Neuronal stem cell (in vitro differentiated cells): ENCODE measurements around the gene NPVF.

Experiments used
- DNase-seq: peaks from one replicate; pipeline ENCODE4 v3.0.0-alpha.2; 2013; ENCODE audit warnings: low spot score
- H2AFZ ChIP-seq: one replicate; pipeline ENCODE4 v1.6.1; 2013; ENCODE audit warnings: mild to moderate bottlenecking, low read length, inconsistent platforms
- H2AK5ac ChIP-seq: 2 replicates; pipeline ENCODE4 v1.6.1; 2013; ENCODE audit warnings: low read depth, mild to moderate bottlenecking, inconsistent platforms, low read length, moderate library complexity, mixed read lengths
- H2BK120ac ChIP-seq: 2 replicates; pipeline ENCODE4 v1.6.1; 2013; ENCODE audit warnings: low read depth, mild to moderate bottlenecking, inconsistent platforms, low read length, moderate library complexity, mixed read lengths
- H2BK12ac ChIP-seq: one replicate; pipeline ENCODE4 v1.6.1; 2013; ENCODE audit warnings: low read length, inconsistent platforms
- H2BK15ac ChIP-seq: 2 replicates; pipeline ENCODE4 v1.6.1; 2013; ENCODE audit warnings: mild to moderate bottlenecking, low read length, inconsistent platforms, mixed read lengths
- H2BK5ac ChIP-seq: one replicate; pipeline ENCODE4 v1.6.1; 2013; ENCODE audit warnings: inconsistent platforms, mild to moderate bottlenecking, low read length, moderate library complexity
- H3K14ac ChIP-seq: one replicate; pipeline ENCODE4 v1.6.1; 2013; ENCODE audit warnings: low read length, inconsistent platforms
- H3K18ac ChIP-seq: 2 replicates; pipeline ENCODE4 v1.6.1; 2013; ENCODE audit warnings: low read length, inconsistent platforms
- H3K23ac ChIP-seq: 2 replicates; pipeline ENCODE4 v1.6.1; 2013; ENCODE audit warnings: low read depth, mild to moderate bottlenecking, mixed read lengths, low read length, inconsistent platforms; ENCODE audit not compliant: poor library complexity
- H3K27ac ChIP-seq: replicated peaks from 3 replicates; pipeline ENCODE4 v1.5.1; 2013; ENCODE audit warnings: low read length, inconsistent platforms
- H3K27me3 ChIP-seq, 3 experiments: 2 replicates each; pipeline ENCODE4 v1.6.1; 2013; ENCODE audit warnings: low read length in 3 of 3, mild to moderate bottlenecking in 2 of 3, inconsistent platforms in 1 of 3, low read depth in 1 of 3, mixed read lengths in 1 of 3, moderate library complexity in 1 of 3; ENCODE audit not compliant: control insufficient read depth in 3 of 3, insufficient read depth in 3 of 3
- H3K36me3 ChIP-seq, 2 donors: replicated peaks in 1 of 2; 2 replicates each; pipeline ENCODE4 v1.6.1; 2013; ENCODE audit warnings: low read length in 2 of 2; ENCODE audit not compliant: control insufficient read depth in 2 of 2, insufficient read depth in 2 of 2
- H3K4ac ChIP-seq: 2 replicates; pipeline ENCODE4 v1.6.1; 2013; ENCODE audit warnings: inconsistent platforms, mild to moderate bottlenecking, low read length, moderate library complexity
- H3K4me1 ChIP-seq, 2 donors: 1 replicate in 1 of 2; 2 replicates in 1 of 2; pipeline ENCODE4 v1.6.1; 2013; ENCODE audit warnings: low read length in 2 of 2, low read depth in 1 of 2; ENCODE audit not compliant: control insufficient read depth in 2 of 2, insufficient read depth in 1 of 2
- H3K4me2 ChIP-seq: one replicate; pipeline ENCODE4 v1.6.1; 2013; ENCODE audit warnings: mild to moderate bottlenecking, low read length, inconsistent platforms; ENCODE audit not compliant: insufficient read depth, poor library complexity, severe bottlenecking
- H3K4me3 ChIP-seq, 2 donors: 2 replicates each; pipeline ENCODE4 v1.5.1; 2013; ENCODE audit warnings: low read length in 2 of 2, mild to moderate bottlenecking in 2 of 2, inconsistent platforms in 1 of 2, moderate library complexity in 1 of 2
- H3K79me1 ChIP-seq: one replicate; pipeline ENCODE4 v1.6.1; 2013; ENCODE audit warnings: low read depth, mild to moderate bottlenecking, inconsistent platforms, low read length, moderate library complexity
- H3K9ac ChIP-seq: one replicate; pipeline ENCODE4 v1.6.1; 2013; ENCODE audit warnings: mild to moderate bottlenecking, low read depth, low read length, inconsistent platforms; ENCODE audit not compliant: poor library complexity
- H3K9me3 ChIP-seq, 2 donors: replicated peaks in 1 of 2; 2 replicates each; pipeline versions ENCODE3 to v1.6.1; 2013; ENCODE audit warnings: low read length in 2 of 2, mild to moderate bottlenecking in 2 of 2, inconsistent platforms in 1 of 2, low read depth in 1 of 2, mixed read lengths in 1 of 2, moderate library complexity in 1 of 2; ENCODE audit not compliant: control insufficient read depth in 2 of 2, insufficient read depth in 1 of 2
- H4K8ac ChIP-seq: one replicate; pipeline ENCODE4 v1.6.1; 2013; ENCODE audit warnings: low read depth, mild to moderate bottlenecking, inconsistent platforms, low read length, moderate library complexity
- H4K91ac ChIP-seq: one replicate; pipeline ENCODE4 v1.6.1; 2013; ENCODE audit warnings: low read length, low read depth, mild to moderate bottlenecking, inconsistent platforms; ENCODE audit not compliant: poor library complexity
- WGBS, 2 donors: extraction: QIAGEN DNeasy Blood & Tissue Kit; methylation state at CpG; one replicate each; pipeline ENCODE4 v1.1.7; 2013; ENCODE audit warnings: missing lambda C conversion rate in 2 of 2, mixed read lengths in 1 of 2; ENCODE audit not compliant: insufficient read length in 2 of 2, insufficient replicate concordance in 1 of 2; ENCODE audit errors: extremely low coverage in 2 of 2; 5-methylcytosine and 5-hydroxymethylcytosine counted together

NPVF gene

GRCh38 chr7:25235471-25235870 is 7.2 kb upstream of the NPVF start:
- no peak overlapping the region for H3K4ac ChIP-seq
- no peak overlapping the region for H2BK120ac ChIP-seq
- H3K23ac ChIP-seq, result no peak overlapping the region
- DNase-seq, result no peak
- no peak overlapping the region for H3K4me3 ChIP-seq
- H2AFZ ChIP-seq, result no peak overlapping the region
- H3K27me3 ChIP-seq, result peaks cover 0 to 16% (median 0%) of the 10 kb centered on the region in 3 experiments
- no peak overlapping the region for H3K14ac ChIP-seq
- no peak overlapping the region for H2BK5ac ChIP-seq
- no peaks in the 10 kb centered on the region for H3K36me3 ChIP-seq
- H3K4me1 ChIP-seq, result no peaks in the 10 kb centered on the region
- WGBS, 2 donors, result no CpG with 5 or more reads among the region's 3 CpGs
- H3K9ac ChIP-seq, result no peak overlapping the region
- peaks cover 3% of the 10 kb centered on the region for H3K79me1 ChIP-seq
- no peak overlapping the region for H3K4me2 ChIP-seq
- no peak overlapping the region for H2AK5ac ChIP-seq
- no peak overlapping the region for H2BK15ac ChIP-seq
- H2BK12ac ChIP-seq, result no peak overlapping the region
- H3K27ac ChIP-seq, result no peak overlapping the region
- no peaks in the 10 kb centered on the region for H3K9me3 ChIP-seq
- H3K18ac ChIP-seq, result no peak overlapping the region
- H4K8ac ChIP-seq, result no peak overlapping the region
- no peak overlapping the region for H4K91ac ChIP-seq

- Histone ChIP-seq H2BK120ac (no peak overlapping the region), H3K4me2 (no peak overlapping the region), H3K9me3 (no peaks in the 10 kb centered on the region), H3K23ac (no peak overlapping the region), H3K27me3 (peaks cover 0 to 15% (median 0%) of the 10 kb centered on the region in 3 experiments), H3K9ac (no peak overlapping the region), H4K91ac (no peak overlapping the region), H3K18ac (no peak overlapping the region), H3K4ac (no peak overlapping the region), H3K4me1 (no peaks in the 10 kb centered on the region), H2BK15ac (no peak overlapping the region), H2BK5ac (no peak overlapping the region), H3K79me1 (peaks cover 3% of the 10 kb centered on the region), H4K8ac (no peak overlapping the region), H3K14ac (no peak overlapping the region), H2AFZ (no peak overlapping the region), H2AK5ac (no peak overlapping the region), H2BK12ac (no peak overlapping the region), H3K27ac (no peak overlapping the region), H3K36me3 (no peaks in the 10 kb centered on the region), H3K4me3 (no peak overlapping the region)
- no peak for DNase-seq
- WGBS, 2 donors, result no CpG with 5 or more reads among the region's 4 CpGs
These were observed 6.0 kb upstream of the NPVF start for GRCh38 chr7:25234336-25234735.

- H3K4me3 ChIP-seq, result no peak overlapping the region
- H3K9ac ChIP-seq, result no peak overlapping the region
- no peak overlapping the region for H3K14ac ChIP-seq
- no peak overlapping the region for H2AFZ ChIP-seq
- no peak overlapping the region for H2BK120ac ChIP-seq
- H4K8ac ChIP-seq, result no peak overlapping the region
- H3K27ac ChIP-seq, result no peak overlapping the region
- H3K4ac ChIP-seq, result no peak overlapping the region
- H3K9me3 ChIP-seq, result no peaks in the 10 kb centered on the region
- H3K79me1 ChIP-seq, result no peaks in the 10 kb centered on the region
- no peak overlapping the region for H2BK12ac ChIP-seq
- H3K4me1 ChIP-seq, result peaks cover 1 to 7% of the 10 kb centered on the region in 2 donors
- DNase-seq, result no peak
- peaks cover 0 to 33% (median 0%) of the 10 kb centered on the region in 3 experiments for H3K27me3 ChIP-seq
- H2AK5ac ChIP-seq, result no peak overlapping the region
- no peak overlapping the region for H4K91ac ChIP-seq
- H3K18ac ChIP-seq, result no peak overlapping the region
- WGBS, 2 donors, result no CpG with 5 or more reads among the region's 3 CpGs
- H2BK15ac ChIP-seq, result no peak overlapping the region
- no peak overlapping the region for H3K4me2 ChIP-seq
- H3K23ac ChIP-seq, result no peak overlapping the region
- no peaks in the 10 kb centered on the region for H3K36me3 ChIP-seq
- no peak overlapping the region for H2BK5ac ChIP-seq
These were observed 5.1 kb downstream of the NPVF start for GRCh38 chr7:25223206-25223605.

GRCh38 chr7:25222666-25223065 is 5.6 kb downstream of the NPVF start:
- H3K9ac ChIP-seq, result no peak overlapping the region
- H3K4me2 ChIP-seq, result no peak overlapping the region
- H3K27me3 ChIP-seq, result peaks cover 0 to 33% (median 0%) of the 10 kb centered on the region in 3 experiments
- peaks cover 1 to 7% of the 10 kb centered on the region in 2 donors for H3K4me1 ChIP-seq
- DNase-seq, result no peak
- no peak overlapping the region for H2BK120ac ChIP-seq
- H4K91ac ChIP-seq, result no peak overlapping the region
- no peak overlapping the region for H3K27ac ChIP-seq
- no peak overlapping the region for H3K14ac ChIP-seq
- no peak overlapping the region for H3K4ac ChIP-seq
- H2AFZ ChIP-seq, result peak overlapping the region; percentile 42
- H3K18ac ChIP-seq, result no peak overlapping the region
- WGBS, 2 donors, result no CpG with 5 or more reads among the region's 5 CpGs
- no peak overlapping the region for H2BK12ac ChIP-seq
- H3K79me1 ChIP-seq, result no peaks in the 10 kb centered on the region
- no peaks in the 10 kb centered on the region for H3K9me3 ChIP-seq
- H2BK5ac ChIP-seq, result no peak overlapping the region
- H2BK15ac ChIP-seq, result no peak overlapping the region
- H3K36me3 ChIP-seq, result no peaks in the 10 kb centered on the region
- H3K4me3 ChIP-seq, result no peak overlapping the region
- H2AK5ac ChIP-seq, result no peak overlapping the region
- no peak overlapping the region for H4K8ac ChIP-seq
- no peak overlapping the region for H3K23ac ChIP-seq
